HEK293T (cell line): ENCODE data around the gene CMPK1.

Experiments used
- CTCF ChIA-PET: fragments of 350-600 bp; formaldehyde crosslinking; extraction: SDS; loops from one replicate; lab custom pipeline; 2021; ENCODE audit warnings: antibody characterized with exemption, inconsistent platforms; lab: Yijun Ruan, JAX
- POLR2A ChIA-PET: fragments of 350-600 bp; formaldehyde crosslinking; extraction: SDS; loops from one replicate; lab custom pipeline; 2020; ENCODE audit warnings: antibody characterized with exemption, inconsistent platforms; lab: Yijun Ruan, JAX
- DNase-seq: peaks from one replicate; pipeline ENCODE4 v3.0.0; 2012; ENCODE audit warnings: mixed read lengths; ENCODE audit errors: extremely low spot score
- ARNT ChIP-seq: fragments of 450-650 bp; IDR thresholded peaks from 2 replicates; pipeline ENCODE4 v1.6.1; 2017; ENCODE audit warnings: mild to moderate bottlenecking
- BHLHE40 ChIP-seq: fragments of 450-650 bp; IDR thresholded peaks from 2 replicates; pipeline ENCODE4 v1.6.1; 2016; ENCODE audit warnings: mild to moderate bottlenecking, moderate library complexity, borderline replicate concordance
- CTBP1 ChIP-seq: fragments of 450-650 bp; IDR thresholded peaks from 2 replicates; pipeline ENCODE4 v1.6.1; 2016; ENCODE audit warnings: borderline replicate concordance
- ELF4 ChIP-seq: fragments of 450-650 bp; IDR thresholded peaks from 2 replicates; pipeline ENCODE4 v1.6.1; 2017; ENCODE audit warnings: antibody characterized with exemption
- FOXA1 ChIP-seq: fragments of 450-650 bp; IDR thresholded peaks from 2 replicates; pipeline ENCODE4 v1.6.1; 2016; ENCODE audit warnings: mild to moderate bottlenecking
- FOXK2 ChIP-seq: fragments of 450-650 bp; IDR thresholded peaks from 2 replicates; pipeline ENCODE4 v1.6.1; 2016; ENCODE audit warnings: mild to moderate bottlenecking
- FOXM1 ChIP-seq: fragments of 450-650 bp; IDR thresholded peaks from 2 replicates; pipeline ENCODE4 v1.6.1; 2017; ENCODE audit warnings: mild to moderate bottlenecking, borderline replicate concordance
- HDGF ChIP-seq: fragments of 450-650 bp; IDR thresholded peaks from 2 replicates; pipeline ENCODE4 v1.6.1; 2017; ENCODE audit warnings: antibody characterized with exemption, borderline replicate concordance
- L3MBTL2 ChIP-seq: fragments of 450-650 bp; conservative IDR thresholded peaks from 2 replicates; pipeline ENCODE4 v1.6.1; 2016; ENCODE audit warnings: mild to moderate bottlenecking
- LEF1 ChIP-seq: fragments of 450-650 bp; IDR thresholded peaks from 2 replicates; pipeline ENCODE4 v1.6.1; 2017; ENCODE audit warnings: mild to moderate bottlenecking, borderline replicate concordance
- NFRKB ChIP-seq: fragments of 450-650 bp; IDR thresholded peaks from 2 replicates; pipeline ENCODE4 v1.6.1; 2016; ENCODE audit warnings: mild to moderate bottlenecking, moderate library complexity
- PKNOX1 ChIP-seq: fragments of 450-650 bp; IDR thresholded peaks from 2 replicates; pipeline ENCODE4 v1.6.1; 2016
- SP1 ChIP-seq: fragments of 450-650 bp; IDR thresholded peaks from 2 replicates; pipeline ENCODE4 v1.6.1; 2017
- SUZ12 ChIP-seq: fragments of 450-650 bp; IDR thresholded peaks from 2 replicates; pipeline ENCODE4 v1.6.1; 2016; ENCODE audit warnings: mild to moderate bottlenecking
- TARDBP ChIP-seq: fragments of 450-650 bp; IDR thresholded peaks from 2 replicates; pipeline ENCODE4 v1.6.1; 2016
- ZNF384 ChIP-seq: fragments of 450-650 bp; IDR thresholded peaks from 2 replicates; pipeline ENCODE4 v1.6.1; 2016

Gene CMPK1

GRCh38 chr1:47418122-47418521 is 84.5 kb downstream of the CMPK1 start:
- TF ChIP-seq FOXM1 = no peak
- TF ChIP-seq SP1 = no peak
- DNase-seq = no peak
- CTCF ChIA-PET = interaction anchor here (2.1 kb wide), 1 partner anchor 14 kb away, joined by 7 read pairs; no protein-coding TSS in a partner anchor
- POLR2A ChIA-PET = interaction anchor here (1.1 kb wide), 1 partner anchor 19 kb away, joined by 4 read pairs; the partner anchor contains the start of gene FOXD2

- no peak for DNase-seq
- TF ChIP-seq NFRKB = no peak
Observed at GRCh38 chr1:47418681-47419325, 85.2 kb downstream of the CMPK1 start.

GRCh38 chr1:47420547-47420946 is 87.0 kb downstream of the CMPK1 start:
- CTCF ChIA-PET = interaction anchor here (0.8 to 1.8 kb wide), 4 partner anchors 16 to 305 kb away, joined by 4 to 6 read pairs (median 5); no protein-coding TSS in a partner anchor
- POLR2A ChIA-PET = no interaction called here
- TF ChIP-seq HDGF (no peak), PKNOX1 (no peak), NFRKB (no peak), ELF4 (no peak), TARDBP (no peak), L3MBTL2 (no peak), BHLHE40 (no peak), LEF1 (no peak), SUZ12 (no peak), FOXA1 (no peak), CTBP1 (no peak), ARNT (no peak), FOXK2 (no peak), ZNF384 (no peak)
- DNase-seq = no peak

More at GRCh38 chr1:47418681-47419325, 85.2 kb downstream of the CMPK1 start:
- ChIA-PET CTCF (interaction anchor here (2.1 kb wide), 1 partner anchor 14 kb away, joined by 7 read pairs; no protein-coding TSS in a partner anchor), POLR2A (interaction anchor here (1.1 kb wide), 1 partner anchor 19 kb away, joined by 4 read pairs; the partner anchor contains the start of gene FOXD2)

GRCh38 chr1:47423872-47424271 is 90.3 kb downstream of the CMPK1 start:
- DNase-seq = no peak
- ChIA-PET CTCF (interaction anchor here (1.6 to 2.5 kb wide), 2 partner anchors 12 to 35 kb away, joined by 4 to 10 read pairs; no protein-coding TSS in a partner anchor), POLR2A (no interaction called here)
- TF ChIP-seq SP1 (no peak), SUZ12 (no peak), FOXK2 (no peak), CTBP1 (no peak)

GRCh38 chr1:47424336-47424982 is 90.9 kb downstream of the CMPK1 start:
- POLR2A ChIA-PET = interaction anchor here (0.9 kb wide), 1 partner anchor 12 kb away, joined by 3 read pairs; no protein-coding TSS in a partner anchor

More at GRCh38 chr1:47424336-47424982, 90.9 kb downstream of the CMPK1 start:
- CTCF ChIA-PET = interaction anchor here (0.6 to 2.5 kb wide), 9 partner anchors 10 to 302 kb away, joined by 3 to 10 read pairs (median 3); partner anchors contain the start of gene FOXD2
- peak; percentile 77 for DNase-seq
- TF ChIP-seq FOXK2 = no peak
- TF ChIP-seq ARNT = no peak
- no peak for TF ChIP-seq SP1
- no peak for TF ChIP-seq CTBP1
- TF ChIP-seq ZNF384 = no peak
- no peak for TF ChIP-seq HDGF
- TF ChIP-seq FOXA1 = no peak
- TF ChIP-seq BHLHE40 = no peak
- no peak for TF ChIP-seq FOXM1
- TF ChIP-seq PKNOX1 = no peak
- TF ChIP-seq NFRKB = no peak
- no peak for TF ChIP-seq L3MBTL2
- TF ChIP-seq SUZ12 = no peak
- TF ChIP-seq ELF4 = no peak
- no peak for TF ChIP-seq LEF1
- no peak for TF ChIP-seq TARDBP
